Measurements from ENCODE around the gene CST7.

CST7 gene

GRCh38 chr20:24950836-24951525 lies 1.9 kb downstream of the CST7 start:
- no peak for DNase-seq

- no peak for DNase-seq
Measured at GRCh38 chr20:24951536-24952083, 2.5 kb downstream of the CST7 start.

GRCh38 chr20:24952376-24953208 lies 3.5 kb downstream of the CST7 start:
- no peak for DNase-seq

GRCh38 chr20:24953209-24953575 lies 4.1 kb downstream of the CST7 start:
- no peak for DNase-seq

GRCh38 chr20:24953621-24954133 lies 4.6 kb downstream of the CST7 start:
- DNase-seq, result no peak

GRCh38 chr20:24954151-24954550 lies 5.1 kb downstream of the CST7 start:
- DNase-seq, result no peak

- DNase-seq, result no peak
Measured at GRCh38 chr20:24954566-24954965, 5.5 kb downstream of the CST7 start.

GRCh38 chr20:24955045-24955444 lies 6.0 kb downstream of the CST7 start:
- DNase-seq, result no peak

GRCh38 chr20:24956001-24956841 lies 7.2 kb downstream of the CST7 start:
- no peak for DNase-seq

GRCh38 chr20:24957326-24958016 lies 8.4 kb downstream of the CST7 start:
- no peak for DNase-seq

GRCh38 chr20:24958506-24959385 lies 9.7 kb downstream of the CST7 start:
- DNase-seq, result no peak

GRCh38 chr20:24959591-24960301 lies 10.7 kb downstream of the CST7 start:
- DNase-seq, result no peak

- DNase-seq, result no peak
Measured at GRCh38 chr20:24960302-24960801, 11.3 kb downstream of the CST7 start.

GRCh38 chr20:24960861-24961260 lies 11.8 kb downstream of the CST7 start:
- DNase-seq, result no peak

GRCh38 chr20:24961384-24962181 lies 12.5 kb downstream of the CST7 start:
- DNase-seq, result no peak

- no peak for DNase-seq
Measured at GRCh38 chr20:24962182-24962492, 13.1 kb downstream of the CST7 start.

GRCh38 chr20:24962510-24962909 lies 13.4 kb downstream of the CST7 start:
- no peak for DNase-seq

GRCh38 chr20:24963672-24964505 lies 14.8 kb downstream of the CST7 start:
- no peak for DNase-seq
